DMS79 treated with DMSO at 0.1 percent for 48 hours (cell line): ENCODE data around the gene KDELR3.
A peak's percentile ranks its signal among the peaks of the same experiment; 100 is the strongest.

Experiments
- DNase-seq: peaks from one replicate; lab custom pipeline; 2025; lab: John Stamatoyannopoulos, UW

KDELR3 gene

DNA sequence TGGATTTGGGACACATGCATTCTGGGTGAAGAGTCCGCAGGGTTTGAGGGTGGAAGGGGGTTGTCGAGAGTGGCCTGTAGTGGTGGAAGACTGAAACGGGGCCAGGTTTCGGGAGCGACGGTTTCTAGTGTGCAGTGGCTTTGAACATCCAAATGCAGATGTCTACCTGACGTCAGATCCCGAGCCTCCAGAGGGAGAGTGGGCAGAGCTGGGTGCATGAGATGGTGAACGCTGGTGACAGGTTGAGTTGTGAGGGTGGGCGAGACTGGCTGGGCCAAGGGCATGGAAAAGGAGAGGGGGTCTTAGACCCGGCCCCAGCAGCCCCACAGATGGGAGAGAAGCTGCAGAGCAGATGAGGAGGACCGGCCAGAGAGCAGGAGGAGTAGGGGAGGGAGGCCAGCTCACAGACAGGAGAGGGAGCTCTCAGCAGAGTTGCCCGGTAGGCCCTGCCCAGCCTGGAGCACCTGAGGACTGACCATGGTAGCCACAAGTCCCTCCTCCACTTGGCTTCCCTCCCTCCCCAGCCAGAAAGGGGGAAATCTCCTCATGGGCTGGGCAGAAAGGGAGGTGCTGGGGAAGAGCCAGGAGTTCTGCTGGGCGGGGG is 27.0 kb upstream of the KDELR3 start:
- no peak for DNase-seq

DNA sequence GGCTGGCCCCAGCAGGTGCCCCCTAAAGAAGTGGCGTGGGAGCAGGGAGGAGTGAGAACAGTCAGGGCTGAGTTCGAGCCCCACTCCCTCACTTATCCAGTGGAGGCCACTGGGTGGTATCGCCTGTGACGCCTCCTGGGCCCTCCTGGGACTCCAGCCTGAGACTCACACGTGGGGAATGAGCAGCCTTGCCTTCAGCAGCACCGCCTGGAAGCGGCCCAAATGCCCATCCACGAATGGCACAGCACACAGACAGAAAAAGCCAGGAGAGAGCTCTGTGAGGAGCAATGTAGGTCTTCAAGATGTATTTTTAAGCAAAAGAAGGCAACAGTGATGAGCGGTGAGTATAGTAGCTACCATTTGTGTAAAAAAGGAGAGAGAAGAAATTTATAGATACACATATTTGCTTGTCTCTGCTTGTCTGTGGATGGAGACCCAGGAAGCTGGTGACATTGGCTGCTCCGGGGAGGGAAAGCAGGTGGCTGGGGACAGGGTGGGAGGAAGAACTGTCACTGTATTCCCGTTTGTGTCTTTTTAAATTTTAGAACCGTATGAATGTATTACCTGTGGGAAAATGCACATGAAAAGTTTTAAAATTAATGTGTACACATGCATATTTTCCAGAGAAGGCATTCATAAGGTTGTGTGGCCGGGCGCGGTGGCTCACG is 26.1 kb upstream of the KDELR3 start:
- DNase-seq = no peak

DNA sequence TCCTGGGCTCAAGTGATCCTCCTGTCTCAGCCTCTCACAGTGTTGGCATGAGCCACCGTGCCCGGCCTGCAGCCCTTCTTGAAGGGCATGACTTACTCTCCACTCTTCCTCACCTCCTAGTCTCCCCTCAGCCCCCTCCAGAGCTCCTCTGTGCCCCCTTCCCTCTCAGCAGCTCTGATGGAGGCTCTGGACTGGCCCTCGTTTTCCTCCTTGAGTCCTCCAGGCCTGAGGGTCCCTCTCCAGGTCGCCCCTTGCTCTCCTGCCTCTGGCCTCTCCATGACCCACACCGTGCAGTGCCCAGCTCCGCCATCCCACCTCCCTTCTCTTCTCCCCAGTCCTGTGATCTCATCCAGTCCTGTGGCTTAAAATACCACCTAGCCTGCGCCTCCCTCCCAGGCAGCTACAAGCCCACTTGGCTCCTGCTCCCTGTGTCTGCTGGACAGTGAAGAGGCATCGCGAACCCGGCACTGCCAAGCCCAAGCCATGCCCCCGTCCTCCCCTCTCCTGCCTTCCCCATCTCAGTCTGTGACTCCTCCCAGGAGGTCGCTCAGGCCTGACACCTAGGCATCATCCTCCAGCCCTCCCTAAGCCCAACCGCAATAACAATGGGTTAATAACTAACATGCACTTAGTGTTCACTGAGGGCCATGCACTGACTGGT is 24.8 kb upstream of the KDELR3 start:
- no peak for DNase-seq

DNA sequence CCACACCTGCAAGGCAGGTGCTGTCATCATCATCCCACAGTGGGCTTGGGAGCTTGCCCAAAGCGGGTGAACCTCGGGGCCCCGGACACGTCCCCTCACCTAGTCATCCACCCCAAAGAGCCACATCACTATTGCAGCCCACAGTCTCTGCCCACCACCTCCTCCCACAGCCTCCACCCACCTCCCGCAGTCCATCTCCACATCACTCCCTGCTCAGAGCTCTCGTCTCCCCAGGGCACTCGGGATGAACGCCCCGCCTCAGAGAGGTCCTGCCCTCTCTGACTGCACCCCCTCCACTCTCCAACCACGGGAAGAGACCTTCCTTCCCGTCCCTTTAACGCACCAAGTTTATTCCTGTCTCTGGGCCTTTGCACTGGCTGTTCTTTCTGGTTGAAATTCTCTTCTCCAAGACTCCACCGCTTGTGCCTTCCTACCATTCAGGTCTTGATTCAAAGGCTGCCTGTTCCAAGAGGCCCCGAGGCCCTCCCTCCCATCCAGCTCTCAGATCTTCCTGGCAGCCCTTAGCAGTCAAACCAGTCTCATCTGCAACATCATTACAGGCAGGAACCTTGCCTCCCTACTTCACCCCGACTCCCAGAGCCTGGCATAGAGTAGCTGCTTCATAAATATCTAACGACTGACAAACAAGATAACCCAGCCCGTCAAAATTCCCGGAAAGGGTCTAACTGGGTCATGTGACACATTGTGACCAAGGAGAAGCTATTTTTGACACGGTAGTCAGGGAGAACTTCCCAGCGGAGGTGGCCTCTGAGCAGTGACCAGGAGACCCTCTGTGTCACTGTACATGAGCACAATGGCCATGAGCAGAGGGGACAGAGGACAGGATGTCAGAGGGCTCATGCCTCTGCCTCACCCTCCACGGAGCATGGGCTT is 24.0 kb upstream of the KDELR3 start:
- DNase-seq = no peak

DNA sequence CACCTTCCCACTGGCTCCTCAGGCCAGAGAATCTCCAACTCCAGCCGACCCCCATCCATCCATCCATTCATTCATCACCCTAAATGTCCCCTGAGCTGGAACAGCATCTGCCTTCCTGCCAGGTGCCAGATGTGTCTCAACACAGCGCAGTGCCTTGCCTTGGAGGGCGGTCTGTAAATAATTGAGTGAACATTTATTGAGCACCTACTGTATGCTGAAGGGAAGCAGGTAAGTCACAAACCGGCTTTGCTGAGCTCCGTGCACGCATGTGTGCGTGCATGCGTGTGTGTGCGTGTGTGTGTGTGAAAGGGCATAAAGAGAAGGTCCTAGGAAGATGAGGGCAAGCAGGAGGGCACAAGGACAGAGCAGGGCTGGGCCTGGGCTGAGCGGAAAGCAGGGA is 23.1 kb upstream of the KDELR3 start:
- DNase-seq = no peak

DNA sequence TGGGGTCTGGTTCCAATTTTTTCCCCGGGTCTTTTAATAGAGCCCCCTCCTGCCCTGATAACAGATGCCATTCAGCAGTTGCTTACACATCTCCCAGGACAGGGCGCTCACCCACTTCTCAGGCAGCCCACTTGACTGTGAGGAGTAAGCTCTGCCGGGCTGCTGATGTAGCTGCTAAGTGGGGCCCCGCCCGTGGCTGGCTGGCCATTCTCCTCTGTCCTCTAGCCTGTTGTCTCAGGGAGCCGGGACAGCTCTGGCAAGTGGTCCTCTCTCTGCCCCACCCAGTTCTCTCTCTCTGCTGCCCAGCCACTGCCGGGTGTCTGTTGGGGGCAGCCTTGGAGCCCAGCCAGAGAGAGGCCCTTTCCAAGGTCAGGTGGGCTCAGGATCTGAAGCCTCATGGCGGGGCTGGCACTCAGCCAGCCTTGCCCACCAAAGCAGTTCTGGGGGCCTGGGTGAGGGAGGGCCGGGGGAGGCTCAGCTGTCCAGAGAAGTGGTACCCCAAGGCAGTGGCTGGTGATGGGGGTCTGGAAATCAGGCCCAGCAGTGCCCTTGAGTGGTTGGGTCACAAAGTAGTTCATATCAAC is 21.8 kb upstream of the KDELR3 start:
- no peak for DNase-seq

DNA sequence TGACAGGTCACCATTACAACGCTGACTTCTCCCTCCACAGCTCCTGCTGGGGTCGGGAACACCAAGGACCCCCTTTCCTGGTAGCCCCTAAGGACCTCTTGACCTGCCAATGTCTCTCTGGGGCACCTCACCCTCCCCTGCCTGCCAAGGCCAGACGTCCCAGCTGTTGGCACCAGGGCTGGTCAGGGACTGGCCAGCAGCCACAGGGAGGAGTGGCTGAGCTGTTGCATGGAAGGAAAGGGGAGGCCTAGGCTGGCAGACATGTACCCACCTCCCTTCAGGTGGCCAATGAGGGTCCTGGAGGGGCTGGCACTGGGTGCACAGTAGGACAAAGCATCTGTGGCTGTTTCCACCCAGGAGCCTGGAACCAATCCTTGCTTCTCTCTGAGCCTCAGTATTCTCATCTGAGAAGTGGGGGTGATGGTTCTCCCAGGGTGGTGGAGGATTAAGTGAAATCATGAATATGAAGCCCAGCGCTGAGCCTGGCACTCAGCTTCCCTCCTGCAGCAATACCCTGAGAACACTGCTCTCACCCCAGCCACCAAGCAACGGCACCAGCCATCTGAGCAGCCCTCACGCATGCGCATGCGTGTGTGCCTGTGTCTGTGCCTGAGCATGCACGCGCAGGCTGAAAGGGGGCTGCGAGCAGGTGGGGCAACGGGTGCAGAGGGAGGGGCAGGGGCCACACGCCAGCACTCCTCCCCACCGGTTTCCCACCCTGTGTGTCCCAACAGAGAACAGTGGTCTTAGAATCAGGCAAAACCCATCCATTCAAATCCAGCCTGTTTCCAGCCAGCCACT is 18.8 kb upstream of the KDELR3 start:
- DNase-seq = no peak

DNA sequence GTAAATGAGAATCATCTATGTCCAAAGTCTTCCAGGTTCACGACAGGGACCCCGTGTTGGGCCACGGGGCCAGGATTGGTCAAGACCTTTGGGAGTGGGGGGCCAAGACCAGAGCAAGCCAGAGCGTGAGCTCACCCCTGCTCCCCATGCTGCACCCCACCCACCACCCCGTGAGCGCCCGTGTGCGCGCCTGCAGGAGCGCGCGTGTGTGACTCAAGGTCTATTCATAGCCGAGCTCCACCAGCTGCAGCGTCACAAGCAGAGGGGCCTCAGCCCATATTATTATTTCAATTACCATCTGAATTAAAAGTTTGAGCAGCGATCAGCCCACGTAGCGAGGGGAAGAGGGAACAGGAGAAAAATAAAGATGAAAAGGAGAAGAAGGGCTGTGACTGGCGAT is 18.1 kb upstream of the KDELR3 start:
- no peak for DNase-seq

DNA sequence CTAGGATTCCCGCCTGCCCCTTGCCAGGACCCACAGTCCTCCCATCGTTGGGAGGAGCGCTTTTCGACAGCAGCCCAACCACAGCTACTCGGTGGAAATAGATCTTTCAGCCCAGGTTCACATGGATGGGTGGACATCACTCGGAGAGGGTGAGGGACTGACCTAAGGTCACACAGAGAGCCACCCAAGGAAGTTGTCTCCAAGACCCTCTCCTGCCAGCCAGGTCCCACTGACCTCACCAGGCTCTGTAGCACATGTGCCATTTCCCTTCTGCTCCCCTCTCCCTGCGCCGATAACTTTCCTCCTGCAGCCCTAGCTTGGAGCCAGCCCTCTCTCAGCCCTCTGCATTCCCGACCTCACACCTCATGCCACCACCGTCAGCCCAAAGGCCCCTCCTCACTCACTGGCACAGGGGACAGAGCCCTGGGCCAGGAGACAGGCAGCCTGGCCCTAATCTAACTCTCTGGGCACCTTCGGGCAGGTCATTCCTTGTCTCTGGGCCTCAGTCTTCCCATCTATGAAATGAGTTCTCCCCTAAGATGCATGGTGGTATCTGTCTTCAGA is 17.6 kb upstream of the KDELR3 start:
- DNase-seq = no peak

DNA sequence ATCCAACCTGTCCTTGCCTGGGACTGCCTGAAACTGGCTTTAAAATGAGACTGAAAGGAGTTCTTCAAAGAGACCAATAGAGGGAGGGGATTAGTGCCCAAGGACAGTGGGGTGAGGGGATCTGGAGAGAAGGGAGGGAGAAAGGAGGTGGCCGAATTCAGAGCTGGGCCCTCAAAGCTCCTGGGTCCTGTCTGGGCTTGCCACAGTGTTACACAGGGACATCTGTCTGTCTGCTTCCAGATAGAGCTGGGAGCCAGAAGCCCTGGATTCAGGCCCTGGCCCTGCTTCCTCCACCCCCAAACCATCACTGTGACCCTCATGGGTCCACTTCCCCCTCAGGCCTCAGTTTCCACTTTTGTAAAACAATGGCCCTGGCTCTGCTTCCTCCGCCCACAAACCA is 16.5 kb upstream of the KDELR3 start:
- DNase-seq = no peak

DNA sequence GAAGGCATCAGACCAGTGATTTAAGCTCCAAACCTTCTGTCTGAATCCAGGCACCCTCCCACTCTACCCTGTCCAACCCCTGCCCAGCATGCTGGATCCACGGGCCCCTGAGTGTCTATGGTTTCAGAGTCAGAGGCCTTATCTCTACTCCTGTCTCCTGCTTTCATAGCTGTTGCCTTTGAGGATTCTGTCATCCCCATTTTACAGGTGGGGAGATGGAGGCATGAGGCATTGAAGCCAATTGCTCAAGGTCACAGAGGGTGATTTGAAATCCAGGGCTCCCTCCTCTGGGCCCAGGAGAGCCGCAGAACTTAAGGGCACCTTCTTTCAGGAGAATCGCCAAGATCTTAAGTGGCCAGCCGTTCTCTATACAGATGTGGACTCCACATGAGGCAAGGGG is 16.0 kb upstream of the KDELR3 start:
- DNase-seq = no peak

DNA sequence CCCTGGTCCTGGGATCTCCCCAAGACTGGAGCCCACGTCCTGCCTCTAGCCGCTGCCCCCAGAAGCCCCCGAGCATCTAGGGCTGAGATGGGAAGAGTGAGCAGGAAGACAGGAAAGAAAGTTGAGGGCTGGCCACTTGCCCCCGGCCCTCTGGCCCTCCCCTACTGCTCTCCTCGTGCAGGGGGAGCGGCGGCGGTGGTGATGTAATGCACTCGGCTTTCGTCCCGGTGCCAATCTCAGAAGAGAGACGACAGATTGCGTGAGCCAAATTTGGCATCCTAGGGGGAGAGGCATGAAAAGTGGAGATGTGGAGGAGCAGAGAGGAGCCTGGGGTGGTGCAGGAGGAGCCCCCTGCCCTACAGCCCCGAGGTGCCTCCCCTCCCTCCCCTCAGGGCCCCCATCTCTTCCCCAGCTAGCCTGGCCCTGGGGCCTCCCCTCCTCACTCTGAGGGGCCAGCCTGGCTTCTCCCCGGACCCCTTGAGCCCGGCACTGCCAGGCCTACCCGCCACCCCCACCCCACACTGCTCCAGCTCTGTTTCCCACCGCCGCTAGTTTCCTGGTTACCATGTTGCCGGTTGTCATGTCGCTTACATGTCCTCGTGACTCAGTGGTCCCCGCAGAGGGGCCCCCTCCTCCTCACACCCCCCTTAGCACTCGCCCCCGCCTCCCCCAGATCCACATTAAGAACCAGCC is 15.4 kb upstream of the KDELR3 start:
- no peak for DNase-seq

DNA sequence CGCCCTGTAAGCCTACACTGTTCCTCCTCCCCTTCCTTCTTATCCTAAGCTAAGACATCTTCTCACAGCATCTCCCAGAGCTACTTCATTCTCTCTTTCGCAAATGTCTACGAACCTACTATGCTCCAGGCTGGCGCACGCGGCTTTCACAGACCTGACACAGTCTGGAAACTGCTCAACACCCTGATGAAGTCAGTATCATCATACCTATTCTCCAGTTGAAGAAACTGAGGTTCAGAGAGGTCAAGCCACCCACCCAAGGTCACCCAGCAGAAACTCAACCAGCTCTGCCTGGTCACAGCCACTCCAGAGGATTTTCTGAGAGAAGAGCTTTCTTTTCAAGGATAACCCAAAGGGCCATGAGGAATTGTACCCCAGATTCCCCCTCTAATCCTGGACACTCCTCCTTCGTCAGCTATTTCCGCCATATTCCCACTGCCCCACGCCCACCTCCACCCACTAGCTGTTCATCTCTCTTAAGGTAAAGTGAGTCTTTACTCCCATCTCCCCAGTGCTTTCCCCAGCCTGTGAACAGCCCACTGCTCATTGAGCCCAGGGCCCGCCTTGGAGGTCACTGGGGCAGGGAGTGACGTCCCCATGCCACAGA is 14.7 kb upstream of the KDELR3 start:
- DNase-seq = no peak

DNA sequence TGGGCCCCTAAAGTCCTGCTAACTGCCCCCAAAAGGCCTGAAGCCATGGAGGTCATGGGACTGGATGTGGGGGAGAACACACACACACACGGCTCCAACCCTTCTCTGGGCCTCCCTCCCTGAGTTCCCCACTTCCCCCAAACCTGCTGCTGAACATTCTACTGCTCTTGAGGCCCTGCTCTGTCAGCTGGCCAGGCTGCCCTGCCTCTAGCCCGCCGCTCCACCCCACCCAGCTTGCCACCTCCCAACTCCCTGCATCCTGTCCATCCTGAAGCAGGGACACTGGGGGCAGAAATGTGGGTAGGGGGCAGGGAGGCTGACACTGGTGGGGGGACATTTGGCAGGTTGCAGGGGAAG is 13.9 kb upstream of the KDELR3 start:
- DNase-seq = no peak

DNA sequence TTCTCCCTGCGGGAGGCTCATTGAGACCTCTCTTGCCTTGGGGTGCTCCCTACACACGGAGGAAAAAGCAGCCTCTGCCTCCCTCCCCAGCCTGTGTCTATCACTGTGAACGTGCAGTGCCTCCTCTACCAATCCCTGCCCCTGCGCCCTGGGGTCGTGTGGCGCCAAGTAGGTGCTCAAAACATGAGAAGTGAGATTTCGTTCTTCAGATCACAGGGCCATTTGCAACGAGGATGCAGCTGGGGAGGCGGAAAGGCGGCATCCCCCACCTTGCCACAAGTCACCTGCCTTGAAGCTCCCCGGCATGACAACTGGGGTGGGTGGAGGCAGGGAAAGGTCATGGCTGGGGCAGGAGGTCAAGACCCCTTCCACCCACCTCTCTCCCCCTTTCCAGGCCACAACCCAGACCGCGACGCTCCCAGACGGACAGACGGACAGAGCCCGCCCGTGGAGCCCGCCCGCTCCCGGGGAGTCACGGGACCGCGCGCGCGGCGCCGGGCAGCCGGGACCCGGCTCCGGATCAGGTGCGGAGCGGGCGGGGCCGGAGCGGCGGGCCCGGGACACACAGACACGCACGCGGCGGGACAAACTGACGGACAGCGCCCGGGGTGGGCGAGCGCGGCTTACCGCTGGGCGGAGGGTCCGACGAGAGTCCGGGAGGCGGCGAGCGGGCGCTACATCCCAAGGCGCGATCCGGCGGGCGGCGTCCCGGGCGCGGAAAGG is 13.4 kb upstream of the KDELR3 start:
- peak; percentile 29 for DNase-seq

DNA sequence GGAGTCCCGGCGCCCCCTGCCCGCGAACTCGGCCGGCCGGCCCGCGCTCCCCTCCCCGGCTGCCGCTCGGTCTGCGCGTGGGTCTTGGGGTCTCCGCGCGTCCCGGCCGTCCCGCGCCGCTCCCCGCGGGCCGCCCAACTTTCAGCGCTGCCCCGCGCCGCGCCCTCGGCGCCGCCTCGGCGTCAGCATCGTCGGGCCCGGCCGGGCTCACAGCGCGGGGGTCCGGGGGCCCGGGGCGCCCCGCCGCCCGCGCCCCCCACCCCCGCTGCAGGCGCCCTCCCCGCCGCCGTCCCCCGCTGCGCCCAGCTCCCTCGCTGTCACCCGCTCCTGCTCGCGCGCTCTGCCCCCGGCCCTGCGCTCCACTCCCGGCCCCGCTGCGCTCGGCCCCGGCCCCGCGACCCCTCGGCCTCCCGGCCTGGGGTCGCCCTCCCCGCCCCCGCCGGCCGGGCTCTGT is 12.8 kb upstream of the KDELR3 start, which contains the start of gene KCNJ4:
TSS of gene KCNJ4 (minus strand) at position 124 of the 454 bp plus-strand sequence. CDS start 27,067 bp downstream, outside the sequence.
- no peak for DNase-seq

DNA sequence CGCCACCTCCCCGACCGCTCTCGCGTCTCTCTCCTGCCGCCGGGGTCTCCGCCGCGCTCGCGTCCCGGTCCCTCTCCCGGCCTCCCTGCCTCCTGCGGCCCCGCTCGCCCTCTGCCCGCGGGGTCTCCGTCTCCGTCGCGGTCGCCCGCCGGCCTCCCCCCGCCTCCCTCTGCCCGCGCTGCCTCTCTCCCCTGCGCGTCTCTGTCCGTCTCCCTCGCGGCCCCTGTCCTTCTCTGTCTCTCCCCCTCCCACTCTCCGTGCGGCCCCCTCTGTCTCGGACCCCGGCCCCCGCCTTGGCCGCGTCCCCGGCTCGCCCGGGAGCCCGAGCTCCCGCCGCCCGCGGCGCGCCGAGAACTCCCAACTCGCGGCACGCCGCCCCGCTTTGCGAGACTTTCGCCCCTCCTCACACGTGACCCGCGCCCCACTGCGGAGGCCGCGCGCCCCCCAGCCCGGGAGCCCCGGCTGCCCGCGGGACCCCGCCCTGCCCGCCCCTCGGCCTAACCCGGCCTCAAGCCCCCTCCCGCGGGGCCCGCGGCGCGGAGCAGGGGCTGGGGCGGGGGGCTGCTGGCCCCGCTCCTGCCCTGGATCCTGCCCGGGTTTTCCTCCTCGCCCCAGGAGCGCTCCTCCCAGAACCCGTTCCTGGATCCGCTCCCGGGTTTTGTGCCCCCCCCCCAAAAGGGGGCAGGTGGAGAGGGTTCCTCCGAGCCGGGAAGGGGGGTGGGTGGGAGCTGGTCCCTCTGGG is 12.2 kb upstream of the KDELR3 start:
- no peak for DNase-seq

DNA sequence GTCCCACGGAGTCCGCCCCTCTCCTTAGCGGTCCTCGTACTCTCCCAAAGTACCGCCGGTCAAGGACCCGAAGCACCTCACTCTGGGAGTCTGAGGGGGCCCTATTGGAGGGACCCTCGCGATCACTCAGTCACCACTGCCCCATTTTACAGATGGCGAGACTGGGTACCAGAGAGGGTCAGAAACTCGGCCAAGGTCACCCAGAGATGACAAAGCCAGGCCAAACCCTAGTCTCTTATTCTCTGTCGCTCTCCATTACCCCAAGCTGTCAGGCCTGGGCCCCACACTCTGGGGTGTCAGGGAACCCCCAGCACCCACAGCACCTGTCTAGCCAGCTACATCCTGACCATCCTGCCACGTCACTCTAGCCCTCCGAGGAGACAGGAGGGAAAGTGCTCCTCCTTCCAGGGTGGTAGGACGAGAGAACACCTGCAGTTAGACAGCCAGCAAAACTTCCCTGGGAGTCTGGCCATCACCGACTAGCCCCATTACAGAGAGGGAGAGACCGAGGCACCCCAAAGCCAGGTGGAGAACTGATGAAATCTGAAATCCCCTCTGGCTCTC is 11.5 kb upstream of the KDELR3 start:
- no peak for DNase-seq
